Smooth muscle cell of the pulmonary artery (primary cell): Measurements from ENCODE around the gene CLEC2A. TPM values are rescaled to one million over a fixed set of nuclear protein-coding genes. Genes with fewer than 3 reads are reported as not detected.

Experiments
- total RNA-seq: library from RNA; depleted of rRNA; stranded (reverse); fragments of >200 nt; gene quantifications from 2 replicates; pipeline ENCODE4 v1.2.3, GENCODE V29; 2014

Gene CLEC2A, protein sequence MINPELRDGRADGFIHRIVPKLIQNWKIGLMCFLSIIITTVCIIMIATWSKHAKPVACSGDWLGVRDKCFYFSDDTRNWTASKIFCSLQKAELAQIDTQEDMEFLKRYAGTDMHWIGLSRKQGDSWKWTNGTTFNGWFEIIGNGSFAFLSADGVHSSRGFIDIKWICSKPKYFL
- total RNA-seq, result not detected in 2 replicates

DNA sequence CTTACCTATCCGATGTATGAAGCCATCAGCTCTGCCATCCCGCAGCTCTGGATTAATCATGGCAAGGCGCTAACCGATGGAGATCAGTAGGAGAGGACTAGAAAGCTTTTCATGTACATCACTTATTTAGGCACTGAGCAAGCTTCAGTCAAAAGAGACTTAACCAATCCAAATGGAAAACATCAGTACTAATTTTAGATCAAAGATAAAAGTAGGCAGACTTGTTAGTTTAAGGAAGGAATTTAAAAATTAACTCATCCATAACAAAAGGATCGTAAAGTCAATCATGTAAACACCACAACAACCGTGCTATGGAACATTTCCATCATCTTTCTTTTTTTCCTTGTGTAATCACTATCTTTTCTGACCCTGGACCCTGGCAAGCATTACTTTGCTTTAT lies at the start of gene CLEC2A:
Gene CLEC2A (minus strand): TSS at position 101 of the 400 bp plus-strand sequence. CDS start 41 bp downstream, at position 60.

DNA sequence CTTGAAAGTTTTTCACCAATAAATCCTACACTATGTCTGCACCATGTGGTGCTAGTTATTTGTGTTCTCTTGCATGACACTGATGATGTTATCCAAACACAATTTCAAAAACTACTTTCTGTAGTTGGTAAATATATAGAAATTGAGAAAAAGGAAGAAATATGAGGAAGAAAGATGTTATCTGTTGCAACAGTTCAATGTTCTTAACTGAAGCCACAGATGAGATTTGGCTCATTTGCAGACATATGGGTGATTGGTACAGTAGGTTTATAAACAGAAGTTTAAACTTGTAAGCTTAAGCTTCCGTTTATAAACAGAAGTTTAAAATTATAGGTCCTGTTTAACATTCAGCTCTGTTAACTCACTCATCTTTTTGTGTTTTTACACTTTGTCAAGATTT lies 39.0 kb upstream of the CLEC2A start, which contains the start of gene CLEC12A:
Gene CLEC12A (plus strand): TSS at position 229 of the 400 bp plus-strand sequence. CDS start 188 bp downstream, outside the sequence.

DNA sequence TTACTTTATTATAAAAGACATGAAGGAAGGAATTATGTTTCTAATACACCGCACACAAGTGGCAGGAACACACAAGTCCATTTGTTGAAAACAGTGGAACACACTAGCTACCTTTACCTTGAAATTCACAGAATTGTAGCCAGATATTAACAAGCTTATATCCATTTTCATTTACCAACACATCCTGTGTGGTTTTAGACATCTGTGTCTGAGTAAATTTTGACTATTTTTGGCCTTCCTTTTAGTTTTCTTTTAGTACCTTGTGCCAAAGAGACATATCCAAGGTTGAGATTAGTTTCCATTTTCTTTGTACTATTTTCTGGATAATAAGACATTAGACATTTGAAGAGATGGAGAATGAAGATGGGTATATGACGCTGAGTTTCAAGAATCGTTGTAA lies 50.9 kb downstream of the CLEC2A start, which contains the start of gene KLRF2:
Gene KLRF2 (plus strand): TSS at position 244 of the 400 bp plus-strand sequence. CDS start 107 bp downstream, at position 351.

DNA sequence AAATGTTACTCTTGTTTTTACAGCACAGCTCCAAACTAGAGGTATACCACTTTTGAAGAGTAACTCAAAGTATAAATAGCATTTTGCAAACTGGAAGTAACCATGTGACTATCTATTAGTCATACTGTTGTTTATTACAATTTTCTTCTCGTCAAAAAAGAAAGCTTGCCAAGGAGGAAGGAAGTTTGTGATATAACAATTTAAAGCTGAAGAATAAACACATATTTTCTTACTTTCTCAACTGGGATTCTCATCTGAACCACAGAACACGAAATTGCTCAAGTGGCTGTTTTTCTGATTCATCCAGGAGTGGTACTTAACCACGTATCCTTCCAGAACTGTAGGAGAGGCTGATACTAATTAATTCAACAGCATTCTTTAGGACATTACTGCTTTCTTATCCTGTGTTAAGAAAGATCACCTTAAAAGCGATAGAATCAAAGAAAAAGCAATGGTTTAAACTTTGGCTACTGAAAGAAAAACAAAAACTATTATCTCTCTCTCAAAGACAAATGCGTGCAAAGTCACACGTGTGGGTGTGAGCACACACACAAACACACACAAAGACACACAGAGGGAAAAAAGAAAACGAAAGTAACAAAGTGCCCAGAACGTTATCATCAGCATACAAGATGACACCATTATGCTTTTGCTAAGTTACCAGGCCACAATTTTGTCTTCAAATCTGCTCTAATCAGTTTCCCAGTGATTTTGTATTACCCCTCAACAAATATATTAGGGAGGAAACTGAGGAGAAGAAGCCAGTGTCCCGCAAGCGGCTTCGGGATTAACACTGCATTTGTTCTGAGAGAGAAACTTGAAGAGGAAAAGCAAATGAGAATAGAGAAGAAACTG lies 62.6 kb downstream of the CLEC2A start, which contains the start of gene CLEC2B:
Gene CLEC2B (minus strand): TSS at position 48 of the 855 bp plus-strand sequence.

Other genes with a start within 250 kb of the CLEC2A start
- gene CLECL1, start 199.3 kb downstream of the CLEC2A start, total RNA-seq, result not detected in 2 replicates
- gene CD69, start 171.5 kb downstream of the CLEC2A start, total RNA-seq, result not detected in 2 replicates
- gene KLRF1, start 104.9 kb downstream of the CLEC2A start, total RNA-seq, result not detected in 2 replicates
- gene CLEC2B, start 63.0 kb downstream of the CLEC2A start, total RNA-seq, result 2.3 and 4.8 TPM in 2 replicates
- not detected in 2 replicates for gene KLRF2, start 50.9 kb downstream of the CLEC2A start, total RNA-seq
- not detected in 2 replicates for gene CLEC12A, start 39.0 kb upstream of the CLEC2A start, total RNA-seq
- gene CLEC1B, start 66.8 kb upstream of the CLEC2A start, total RNA-seq, result not detected in 2 replicates
- not detected in 2 replicates for gene CLEC12B, start 78.3 kb upstream of the CLEC2A start, total RNA-seq
- not detected in 2 replicates for gene CLEC9A, start 98.3 kb upstream of the CLEC2A start, total RNA-seq
- gene CLEC1A, start 166.6 kb upstream of the CLEC2A start, total RNA-seq, result not detected in 2 replicates
- not detected in 2 replicates for gene CLEC7A, start 197.8 kb upstream of the CLEC2A start, total RNA-seq
- 0.33 TPM in 1 of 2 replicates, not detected in the other for gene OLR1, start 239.8 kb upstream of the CLEC2A start, total RNA-seq
- 0.07 TPM in 1 of 2 replicates, not detected in the other for gene TMEM52B, start 246.7 kb upstream of the CLEC2A start, total RNA-seq